BE2C (cell line): ENCODE results near the gene NECTIN1.

ENCODE experiments used
- DNase-seq: peaks from one replicate; pipeline ENCODE4 v3.0.0-alpha.2; 2020
- H3K27me3 ChIP-seq: fragments of 250-450 bp; sonication (Bioruptor Pico); 2 replicates; pipeline ENCODE4 v1.5.1; 2020; ENCODE audit warnings: mild to moderate bottlenecking
- H3K36me3 ChIP-seq: fragments of 250-450 bp; sonication (Bioruptor Pico); 2 replicates; pipeline ENCODE4 v1.5.1; 2020; ENCODE audit warnings: mild to moderate bottlenecking
- H3K4me1 ChIP-seq: fragments of 250-450 bp; sonication (Bioruptor Pico); 2 replicates; pipeline ENCODE4 v1.5.1; 2020
- H3K4me3 ChIP-seq: 2 replicates; pipeline ENCODE4 v1.5.1; 2011; ENCODE audit warnings: low read depth, low read length
- H3K9me3 ChIP-seq: fragments of 250-450 bp; sonication (Bioruptor Pico); 2 replicates; pipeline ENCODE4 v1.5.1; 2020
- CTCF ChIP-seq: IDR thresholded peaks from 2 replicates; pipeline ENCODE4 v1.5.1; 2012; ENCODE audit warnings: mild to moderate bottlenecking, low read depth, low read length

Gene NECTIN1

DNA sequence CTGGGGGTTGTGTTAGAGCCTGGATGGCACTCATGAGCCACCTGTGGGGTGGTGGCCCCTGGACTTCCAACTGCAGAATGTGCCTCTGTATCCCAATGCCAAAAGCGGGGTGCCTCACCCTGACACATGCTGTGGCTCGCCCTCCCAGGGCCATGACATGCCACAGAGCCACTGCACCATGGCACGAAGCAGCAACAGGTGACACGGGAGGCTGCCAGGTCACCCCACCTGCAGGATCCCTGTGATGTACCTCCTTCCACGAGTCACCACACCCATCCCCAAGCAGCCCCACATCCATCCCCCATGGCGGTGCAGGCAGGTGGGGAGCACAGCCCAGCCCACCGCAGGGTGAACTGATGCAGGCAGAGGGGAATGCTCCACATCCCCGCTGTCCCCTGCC lies 14.8 kb downstream of the NECTIN1 start:
- no peak for DNase-seq
- no peaks in the 10 kb centered on the region for H3K9me3 ChIP-seq
- no peaks in the 10 kb centered on the region for H3K36me3 ChIP-seq
- H3K4me3 ChIP-seq, result no peak overlapping the region
- TF ChIP-seq CTCF, result no peak
- H3K27me3 ChIP-seq, result no peaks in the 10 kb centered on the region
- peaks cover 47% of the 10 kb centered on the region for H3K4me1 ChIP-seq

- H3K4me1 ChIP-seq, result peaks cover 50% of the 10 kb centered on the region
- H3K4me3 ChIP-seq, result no peak overlapping the region
- no peaks in the 10 kb centered on the region for H3K27me3 ChIP-seq
- no peaks in the 10 kb centered on the region for H3K9me3 ChIP-seq
- TF ChIP-seq CTCF, result no peak
- no peak for DNase-seq
- H3K36me3 ChIP-seq, result no peaks in the 10 kb centered on the region
Measured at GRCh38 chr11:119713359-119714040, 15.5 kb downstream of the NECTIN1 start.

DNA sequence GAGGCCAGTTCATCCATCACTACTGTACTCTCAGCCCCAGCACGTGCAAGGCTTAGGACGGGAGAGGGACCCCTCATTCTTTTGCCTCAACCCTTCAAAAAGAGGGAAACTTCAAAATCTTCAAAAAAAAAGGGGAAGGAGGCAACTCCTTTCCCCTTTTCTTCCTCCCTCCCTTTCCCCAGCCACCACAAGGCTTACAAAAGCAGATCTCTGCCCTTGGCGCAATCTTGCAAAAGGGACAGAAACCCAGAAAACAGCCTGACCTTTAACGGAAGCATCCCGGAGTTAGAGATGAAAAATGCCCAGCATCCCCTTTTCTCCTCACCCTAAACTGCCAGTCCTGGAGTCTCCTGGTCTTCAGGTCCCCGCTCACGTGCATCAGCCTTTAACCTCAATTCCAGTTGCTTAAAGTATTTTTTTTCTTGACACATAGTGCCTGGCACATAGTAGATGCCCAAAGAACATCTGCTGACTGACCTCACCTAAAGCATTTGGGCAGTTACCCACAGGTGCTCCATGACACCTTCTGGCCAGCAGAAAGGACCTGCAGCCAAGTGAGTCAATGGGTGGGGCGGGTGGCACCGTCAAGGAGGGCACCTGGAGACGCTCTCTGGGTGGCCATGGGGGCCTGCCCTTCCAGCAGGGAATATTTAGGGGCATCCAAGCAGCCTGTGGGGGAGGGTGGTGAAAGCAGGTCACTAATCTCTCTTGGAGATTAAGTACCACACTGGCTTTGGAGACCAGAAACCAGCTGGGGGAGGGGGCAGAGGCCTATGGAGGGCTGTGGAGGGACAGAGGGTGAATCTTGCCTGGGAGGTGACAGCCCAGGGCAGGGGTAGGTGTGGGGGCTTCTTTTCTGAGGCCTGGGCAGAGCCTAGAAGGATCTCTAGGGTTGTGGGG lies 16.3 kb downstream of the NECTIN1 start:
- DNase-seq, result no peak
- Histone ChIP-seq H3K9me3 (no peaks in the 10 kb centered on the region), H3K4me1 (peaks cover 42% of the 10 kb centered on the region), H3K36me3 (no peaks in the 10 kb centered on the region), H3K27me3 (no peaks in the 10 kb centered on the region), H3K4me3 (no peak overlapping the region)
- TF ChIP-seq CTCF, result no peak

- DNase-seq, result no peak
- H3K4me3 ChIP-seq, result no peak overlapping the region
Measured at GRCh38 chr11:119712006-119712405, 17.0 kb downstream of the NECTIN1 start.

GRCh38 chr11:119711476-119711875 lies 17.5 kb downstream of the NECTIN1 start:
- no peak overlapping the region for H3K4me3 ChIP-seq
- DNase-seq, result no peak
- TF ChIP-seq CTCF, result no peak
- peaks cover 30% of the 10 kb centered on the region for H3K4me1 ChIP-seq
- no peaks in the 10 kb centered on the region for H3K36me3 ChIP-seq
- no peaks in the 10 kb centered on the region for H3K9me3 ChIP-seq
- H3K27me3 ChIP-seq, result no peaks in the 10 kb centered on the region

More at GRCh38 chr11:119712006-119712405, 17.0 kb downstream of the NECTIN1 start:
- no peaks in the 10 kb centered on the region for H3K36me3 ChIP-seq
- no peak for TF ChIP-seq CTCF
- H3K4me1 ChIP-seq, result peaks cover 35% of the 10 kb centered on the region
- H3K27me3 ChIP-seq, result no peaks in the 10 kb centered on the region
- H3K9me3 ChIP-seq, result no peaks in the 10 kb centered on the region

DNA sequence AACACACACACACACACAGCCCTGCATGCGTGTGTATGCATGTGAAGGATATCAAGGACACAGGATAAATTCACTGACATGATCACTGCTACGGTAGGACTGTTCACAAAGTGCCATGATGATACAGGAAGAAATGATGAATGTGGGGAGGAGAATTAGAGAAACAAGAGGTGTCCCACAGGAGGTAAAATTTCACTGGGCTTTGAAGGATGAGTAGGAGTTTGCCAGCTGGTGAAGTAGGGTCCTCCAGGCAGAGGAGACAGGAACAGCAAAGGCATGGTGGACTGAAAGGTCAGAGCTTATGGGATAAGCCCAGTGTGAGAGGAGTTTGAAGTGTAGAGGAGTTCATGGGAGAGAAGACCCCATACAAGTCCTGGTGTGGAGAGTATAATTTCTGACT lies 18.6 kb downstream of the NECTIN1 start:
- Histone ChIP-seq H3K27me3 (no peaks in the 10 kb centered on the region), H3K4me1 (peaks cover 33% of the 10 kb centered on the region)

More for the DNA sequence above, 18.6 kb downstream of the NECTIN1 start:
- Histone ChIP-seq H3K9me3 (no peaks in the 10 kb centered on the region), H3K36me3 (no peaks in the 10 kb centered on the region; the same call in 1 of the 2 replicates), H3K4me3 (peak overlapping the region; percentile 32; the same call in 1 of the 2 replicates)
- DNase-seq, result no peak
- no peak for TF ChIP-seq CTCF
